NCI-H748 treated with DMSO at 0.1 percent for 48 hours (cell line): ENCODE measurements around the gene FAM25G.

Experiments used
- DNase-seq: peaks from one replicate; lab custom pipeline; 2025; lab: John Stamatoyannopoulos, UW

The FAM25G gene

DNA sequence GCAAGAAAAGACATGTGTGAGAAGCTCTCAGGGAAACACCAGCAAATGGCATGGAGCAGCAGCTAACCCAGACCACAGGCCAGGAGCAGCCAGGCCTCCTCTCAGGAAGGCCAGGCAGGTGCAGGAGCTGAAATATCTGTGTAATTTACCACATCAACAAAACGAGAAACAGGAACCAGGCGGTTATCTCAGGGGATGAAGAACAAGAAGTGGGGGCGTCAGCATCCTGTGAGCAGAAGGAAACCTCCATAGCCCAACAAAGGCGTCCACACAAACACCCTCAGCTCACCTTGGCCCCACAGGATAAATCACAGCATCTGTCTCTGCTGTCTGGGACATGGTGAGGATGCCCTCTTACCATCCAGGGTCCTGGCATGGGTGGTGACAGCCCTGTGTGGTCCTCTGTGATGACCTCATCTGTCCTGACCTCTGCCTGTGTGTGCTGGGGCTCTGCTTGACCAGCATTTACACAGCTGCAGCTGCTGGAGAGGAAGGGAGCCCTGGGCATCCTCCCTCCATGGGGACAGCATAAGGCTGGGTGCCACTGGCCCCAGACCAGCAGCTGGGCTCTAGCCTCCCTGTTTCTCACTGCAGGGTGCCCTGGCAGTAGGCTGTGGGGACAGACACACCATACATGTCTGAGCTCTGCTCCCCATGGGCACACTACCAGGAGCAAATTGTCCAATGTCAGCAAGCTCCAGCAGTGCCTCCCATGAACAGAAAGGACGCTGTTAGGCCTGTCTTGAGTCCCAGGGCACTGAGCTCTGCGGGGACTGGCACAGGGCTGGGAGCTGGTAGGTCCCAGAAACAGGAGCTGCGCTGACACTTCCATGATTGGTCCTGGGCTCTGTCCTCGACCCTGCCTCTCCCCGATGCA is 42.2 kb downstream of the FAM25G start:
- no peak for DNase-seq

GRCh38 chr10:47447705-47448104 is 43.8 kb downstream of the FAM25G start:
- DNase-seq, result no peak

GRCh38 chr10:47447209-47447608 is 44.3 kb downstream of the FAM25G start:
- no peak for DNase-seq

DNA sequence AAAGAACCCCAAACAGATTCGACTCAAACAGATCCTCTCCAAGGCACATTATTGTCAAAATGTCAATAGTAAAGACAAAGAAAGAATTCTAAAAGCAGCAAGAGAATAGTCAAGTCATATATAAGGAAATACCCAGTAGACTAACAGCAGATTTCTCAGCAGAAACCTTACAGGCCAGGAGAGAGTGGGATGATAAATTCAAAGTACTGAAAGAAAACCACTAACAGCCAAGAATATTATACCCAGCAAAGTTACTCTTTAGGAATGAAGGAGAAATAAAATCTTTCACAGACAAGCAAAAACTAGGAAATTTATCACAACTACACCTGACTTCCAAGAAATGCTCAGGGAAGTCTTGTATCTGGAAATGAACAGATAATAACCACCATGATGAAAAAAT is 45.8 kb downstream of the FAM25G start:
- DNase-seq, result no peak

DNA sequence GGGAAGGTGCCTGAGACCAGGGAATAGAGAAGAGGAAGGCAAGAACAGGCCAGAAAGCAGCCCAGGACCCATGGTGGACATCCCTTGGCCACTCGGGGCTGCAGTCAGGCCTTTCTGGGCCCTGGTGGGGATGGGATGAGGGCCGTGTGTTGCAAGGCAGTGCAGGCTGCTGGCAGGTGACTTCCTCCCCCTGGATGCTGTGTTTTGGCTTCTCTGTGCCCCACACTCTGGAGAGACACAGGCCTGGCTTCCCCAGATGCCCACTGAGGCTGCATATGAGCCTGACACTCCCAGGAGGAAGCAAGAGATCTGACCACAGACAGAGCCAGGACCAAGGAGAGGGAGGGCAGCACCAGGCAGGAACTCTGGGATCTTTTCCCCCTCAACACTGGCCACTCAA is 47.5 kb downstream of the FAM25G start:
- DNase-seq, result no peak

- no peak for DNase-seq
These were observed 48.4 kb downstream of the FAM25G start for GRCh38 chr10:47443145-47443544.

GRCh38 chr10:47442351-47442750 is 49.1 kb downstream of the FAM25G start:
- no peak for DNase-seq

DNA sequence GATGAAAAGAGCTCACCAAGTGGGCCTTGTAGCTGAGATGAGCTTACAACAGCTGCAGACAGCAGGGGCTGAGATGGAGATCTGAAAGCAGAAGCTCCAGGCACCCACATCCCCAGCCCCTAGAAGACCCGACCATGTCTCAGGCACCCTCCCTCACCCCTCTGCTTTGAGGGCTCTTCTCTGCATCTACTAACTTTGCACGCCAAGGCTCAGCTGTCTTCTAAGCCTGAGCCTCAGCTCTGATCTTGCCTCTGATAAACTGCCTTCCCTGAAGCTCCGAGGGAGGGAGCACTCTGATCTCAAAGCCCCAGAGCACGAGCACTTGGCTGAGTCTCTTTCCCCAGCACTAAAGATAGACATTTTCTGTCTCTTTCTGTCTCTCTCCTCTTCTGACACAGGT is 49.6 kb downstream of the FAM25G start:
- DNase-seq, result no peak

DNA sequence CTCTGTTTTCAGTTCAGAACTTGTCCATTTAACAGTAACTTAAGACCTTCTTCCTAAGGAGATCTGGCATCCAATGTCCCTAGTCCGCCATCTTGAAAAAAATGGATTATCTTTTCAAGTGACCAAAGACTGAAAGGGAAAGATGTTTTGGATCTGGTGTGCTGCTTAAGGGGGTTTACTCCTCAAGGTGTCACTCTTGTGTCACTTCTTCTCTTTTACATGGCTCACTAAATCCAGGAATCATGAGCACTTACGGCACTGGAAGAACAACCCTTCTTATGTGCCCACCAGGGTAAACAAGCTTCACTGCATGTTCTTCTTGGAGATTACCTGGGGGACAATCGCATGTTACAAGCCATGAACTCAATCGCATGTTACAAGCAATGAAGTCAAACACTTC is 51.3 kb downstream of the FAM25G start:
- no peak for DNase-seq

- peak; percentile 0 for DNase-seq
These were observed 52.5 kb downstream of the FAM25G start for GRCh38 chr10:47438857-47439474.
